Stimulated activated CD8-positive, alpha-beta memory T cell treated with anti-CD3 and anti-CD28 coated beads, Interleukin-7, amount 100 ng/mL, for 24 hours (primary cell): Measurements from ENCODE around the gene TBX1.
"Not testable (repeated sequence)": the region's sequence is repeated elsewhere in the genome, so short reads cannot be mapped to it uniquely, and the experiment has no call there.

Source experiments
- DNase-seq: peaks from one replicate; pipeline ENCODE4 v3.0.0-alpha.2; 2020; ENCODE audit warnings: low read depth

Gene TBX1

GRCh38 chr22:19784384-19785175 lies 24.0 kb downstream of the TBX1 start:
- no peak for DNase-seq

GRCh38 chr22:19785461-19786263 lies 25.1 kb downstream of the TBX1 start:
- no peak for DNase-seq

- no peak for DNase-seq
These were observed 25.6 kb downstream of the TBX1 start for GRCh38 chr22:19786264-19786585.

GRCh38 chr22:19786959-19787848 lies 26.6 kb downstream of the TBX1 start:
- no peak for DNase-seq

- DNase-seq: no peak
These were observed 27.2 kb downstream of the TBX1 start for GRCh38 chr22:19787849-19788141.

- DNase-seq: no peak
These were observed 28.2 kb downstream of the TBX1 start for GRCh38 chr22:19788661-19789225.

- DNase-seq: no peak
These were observed 28.8 kb downstream of the TBX1 start for GRCh38 chr22:19789406-19789805.

GRCh38 chr22:19789828-19790227 lies 29.2 kb downstream of the TBX1 start:
- DNase-seq: no peak

GRCh38 chr22:19791243-19791642 lies 30.7 kb downstream of the TBX1 start:
- no peak for DNase-seq

- no peak for DNase-seq
These were observed 31.3 kb downstream of the TBX1 start for GRCh38 chr22:19791894-19792293.

- not testable (repeated sequence) for DNase-seq
These were observed 31.9 kb downstream of the TBX1 start for GRCh38 chr22:19792383-19792896.

- DNase-seq: no peak
These were observed 32.6 kb downstream of the TBX1 start for GRCh38 chr22:19793161-19793560.

GRCh38 chr22:19793661-19794310 lies 33.2 kb downstream of the TBX1 start:
- no peak for DNase-seq

- DNase-seq: no peak
These were observed 35.0 kb downstream of the TBX1 start for GRCh38 chr22:19795617-19796008.

- no peak for DNase-seq
These were observed 35.6 kb downstream of the TBX1 start for GRCh38 chr22:19796160-19796559.

- no peak for DNase-seq
These were observed 36.8 kb downstream of the TBX1 start for GRCh38 chr22:19797086-19798002.

- DNase-seq: no peak
These were observed 37.6 kb downstream of the TBX1 start for GRCh38 chr22:19798003-19798665.

- no peak for DNase-seq
These were observed 38.3 kb downstream of the TBX1 start for GRCh38 chr22:19798891-19799293.

- DNase-seq: no peak
These were observed 39.0 kb downstream of the TBX1 start for GRCh38 chr22:19799322-19800190.
